Fibroblast of mammary gland (primary cell): ENCODE results near the gene PFKP.

ENCODE experiments used
- DNase-seq: peaks from one replicate; pipeline ENCODE4 v3.0.0-alpha.2; 2010; ENCODE audit warnings: low read depth
- H3K4me3 ChIP-seq: 2 replicates; pipeline ENCODE4 v1.5.1; 2011; ENCODE audit warnings: low read depth, mild to moderate bottlenecking, low read length, moderate library complexity; ENCODE audit not compliant: control insufficient read depth
- TF ChIP-seq, protein P1 (sequence below): conservative IDR thresholded peaks from 2 replicates; pipeline ENCODE4 v1.5.1; 2011; ENCODE audit warnings: low read depth, low read length, inconsistent platforms; ENCODE audit not compliant: control insufficient read depth, insufficient read depth

Gene PFKP

GRCh38 chr10:3140280-3140679, 72.9 kb downstream of the PFKP start:
- no peak overlapping the region for H3K4me3 ChIP-seq
- TF ChIP-seq, protein P1, sequence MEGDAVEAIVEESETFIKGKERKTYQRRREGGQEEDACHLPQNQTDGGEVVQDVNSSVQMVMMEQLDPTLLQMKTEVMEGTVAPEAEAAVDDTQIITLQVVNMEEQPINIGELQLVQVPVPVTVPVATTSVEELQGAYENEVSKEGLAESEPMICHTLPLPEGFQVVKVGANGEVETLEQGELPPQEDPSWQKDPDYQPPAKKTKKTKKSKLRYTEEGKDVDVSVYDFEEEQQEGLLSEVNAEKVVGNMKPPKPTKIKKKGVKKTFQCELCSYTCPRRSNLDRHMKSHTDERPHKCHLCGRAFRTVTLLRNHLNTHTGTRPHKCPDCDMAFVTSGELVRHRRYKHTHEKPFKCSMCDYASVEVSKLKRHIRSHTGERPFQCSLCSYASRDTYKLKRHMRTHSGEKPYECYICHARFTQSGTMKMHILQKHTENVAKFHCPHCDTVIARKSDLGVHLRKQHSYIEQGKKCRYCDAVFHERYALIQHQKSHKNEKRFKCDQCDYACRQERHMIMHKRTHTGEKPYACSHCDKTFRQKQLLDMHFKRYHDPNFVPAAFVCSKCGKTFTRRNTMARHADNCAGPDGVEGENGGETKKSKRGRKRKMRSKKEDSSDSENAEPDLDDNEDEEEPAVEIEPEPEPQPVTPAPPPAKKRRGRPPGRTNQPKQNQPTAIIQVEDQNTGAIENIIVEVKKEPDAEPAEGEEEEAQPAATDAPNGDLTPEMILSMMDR, result no peak
- DNase-seq, result no peak

GRCh38 chr10:3141351-3142005, 74.1 kb downstream of the PFKP start:
- no peak for DNase-seq
- TF ChIP-seq, protein P1, result no peak
- H3K4me3 ChIP-seq, result no peak overlapping the region

- TF ChIP-seq, protein P1, result no peak
- H3K4me3 ChIP-seq, result no peak overlapping the region
- no peak for DNase-seq
Measured at GRCh38 chr10:3142146-3142875, 75.0 kb downstream of the PFKP start.

DNA sequence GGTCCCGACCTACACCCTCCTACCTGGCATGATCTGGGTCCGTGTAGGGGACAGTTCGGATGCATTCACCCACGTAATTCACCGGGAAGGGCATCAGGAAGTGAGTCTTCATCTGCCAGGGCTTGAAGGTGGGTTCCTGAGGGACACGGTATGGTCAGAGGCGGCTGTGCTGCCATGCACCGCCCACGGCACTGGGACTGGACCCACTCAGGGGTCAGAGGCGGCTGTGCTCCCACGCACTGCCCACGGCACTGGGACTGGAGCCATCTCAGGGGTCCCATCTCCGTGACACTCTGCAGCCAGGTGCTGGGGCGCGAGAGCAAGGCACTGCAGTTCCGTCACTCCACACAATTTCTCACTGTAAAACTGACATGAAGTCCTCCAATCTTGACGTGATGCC, 76.0 kb downstream of the PFKP start:
- DNase-seq, result no peak
- TF ChIP-seq, protein P1, result no peak
- H3K4me3 ChIP-seq, result no peak overlapping the region

GRCh38 chr10:3143791-3144434, 76.6 kb downstream of the PFKP start:
- TF ChIP-seq, protein P1, result no peak
- DNase-seq, result no peak
- no peak overlapping the region for H3K4me3 ChIP-seq

DNA sequence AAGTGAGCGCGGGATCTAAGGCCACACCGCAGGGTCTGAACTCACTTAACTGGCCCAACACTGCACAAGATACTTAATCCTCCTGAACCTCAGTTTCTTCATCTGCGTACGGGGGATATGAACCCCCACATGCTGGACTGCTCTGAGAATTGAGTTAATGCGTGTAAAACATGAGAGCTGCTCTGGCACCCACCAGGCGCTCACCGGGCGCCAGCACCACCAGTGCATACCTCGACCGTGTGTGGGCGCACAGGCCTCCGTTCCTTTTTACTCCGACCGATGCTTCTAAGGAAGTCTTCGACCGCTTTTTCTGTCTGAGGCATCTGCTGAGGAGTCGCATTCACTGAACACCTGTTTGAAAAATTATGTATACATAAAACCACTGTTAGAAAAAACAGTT, 78.0 kb downstream of the PFKP start:
- no peak for DNase-seq
- TF ChIP-seq, protein P1, result no peak
- H3K4me3 ChIP-seq, result no peak overlapping the region
